GM21786 (cell line): ENCODE measurements around the gene IER3.
A peak's percentile ranks its signal among the peaks of the same experiment; 100 is the strongest.

Experiments
- ATAC-seq: cut with Tn5 transposase; IDR thresholded peaks from one replicate; pipeline ENCODE4 v1.9.1; 2021; ENCODE audit not compliant: unreplicated experiment

The IER3 gene

DNA sequence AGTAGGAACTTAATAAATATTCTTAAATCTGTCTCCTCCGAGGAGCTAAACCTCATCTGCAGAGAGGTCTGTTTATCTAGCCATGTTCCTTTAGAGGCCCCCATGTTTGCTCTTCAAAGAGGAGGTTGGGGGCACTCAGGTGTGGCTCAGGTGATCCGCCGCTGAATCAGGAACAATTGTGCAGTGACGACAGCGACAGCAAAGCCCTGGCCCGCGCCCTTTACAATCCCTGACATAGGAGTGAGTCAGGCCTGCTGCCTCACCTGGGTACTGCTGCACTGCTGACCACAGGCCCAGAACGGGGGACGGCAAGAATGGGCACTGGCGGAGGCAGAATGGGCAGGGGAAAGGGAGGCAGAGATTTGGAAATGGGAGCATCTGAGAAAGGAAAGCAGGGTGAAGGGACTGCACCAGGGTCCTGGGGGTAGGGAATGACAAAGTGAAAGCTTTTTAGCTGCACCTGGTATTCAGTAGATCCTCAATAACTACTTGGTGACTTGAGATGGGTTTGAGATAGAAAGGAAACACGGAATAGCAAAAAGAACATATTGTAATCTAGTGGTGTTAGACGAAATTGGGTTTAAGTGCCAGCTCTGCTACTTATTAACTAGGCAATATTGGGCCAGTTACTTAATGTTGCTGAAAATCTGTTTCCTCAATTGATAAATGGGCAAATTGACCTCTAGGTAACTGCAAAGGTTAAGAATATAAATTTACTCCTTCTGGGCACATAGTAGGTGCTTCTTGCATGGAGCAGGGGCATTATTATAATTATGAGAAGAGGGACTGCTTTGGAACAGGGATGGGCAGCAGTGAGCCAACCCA is 5.4 kb upstream of the IER3 start:
- no peak for ATAC-seq

- no peak for ATAC-seq
Measured at GRCh38 chr6:30748851-30749540, 4.6 kb upstream of the IER3 start.

DNA sequence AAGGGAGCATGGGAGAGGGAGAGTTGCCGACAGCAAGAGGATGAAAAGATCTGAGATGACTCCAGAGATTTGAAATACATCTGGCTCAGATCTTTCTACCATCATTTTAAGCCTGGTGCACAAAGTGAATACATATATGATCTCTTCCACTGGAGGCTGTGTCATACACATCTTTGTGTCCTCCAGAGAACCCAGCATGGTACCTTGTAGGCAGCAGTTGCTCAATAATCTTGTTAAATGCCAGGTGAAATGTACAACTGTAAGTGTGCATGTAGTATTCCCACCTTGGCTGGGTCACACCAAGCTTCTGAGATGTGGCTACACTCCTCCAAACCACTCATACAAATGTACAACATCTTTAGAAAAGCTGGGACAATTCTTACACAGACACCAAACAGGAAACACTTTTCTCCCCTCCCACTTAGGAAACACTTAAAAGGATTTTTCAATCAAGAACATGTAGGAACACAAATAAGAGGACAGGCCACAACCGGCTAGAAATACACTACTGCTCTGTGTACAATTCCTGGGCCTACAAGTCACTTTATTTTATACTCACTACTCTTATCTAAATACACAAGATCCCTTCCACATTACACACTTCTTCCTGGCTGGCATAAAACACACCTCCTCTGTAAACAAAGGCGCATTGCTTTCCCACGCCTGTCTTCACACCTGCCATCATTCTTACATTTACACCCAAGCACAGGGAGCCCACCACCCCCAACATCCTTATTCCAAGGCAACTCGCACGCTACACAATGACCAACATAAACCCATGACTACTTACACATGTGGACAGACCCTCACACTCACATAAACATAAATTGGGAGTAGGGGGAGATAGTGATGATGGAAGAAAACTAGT is 3.8 kb upstream of the IER3 start:
- ATAC-seq: no peak

GRCh38 chr6:30747300-30747687 is 2.9 kb upstream of the IER3 start:
- no peak for ATAC-seq

GRCh38 chr6:30743099-30744053 is 971 bp downstream of the IER3 start:
- ATAC-seq: no peak

DNA sequence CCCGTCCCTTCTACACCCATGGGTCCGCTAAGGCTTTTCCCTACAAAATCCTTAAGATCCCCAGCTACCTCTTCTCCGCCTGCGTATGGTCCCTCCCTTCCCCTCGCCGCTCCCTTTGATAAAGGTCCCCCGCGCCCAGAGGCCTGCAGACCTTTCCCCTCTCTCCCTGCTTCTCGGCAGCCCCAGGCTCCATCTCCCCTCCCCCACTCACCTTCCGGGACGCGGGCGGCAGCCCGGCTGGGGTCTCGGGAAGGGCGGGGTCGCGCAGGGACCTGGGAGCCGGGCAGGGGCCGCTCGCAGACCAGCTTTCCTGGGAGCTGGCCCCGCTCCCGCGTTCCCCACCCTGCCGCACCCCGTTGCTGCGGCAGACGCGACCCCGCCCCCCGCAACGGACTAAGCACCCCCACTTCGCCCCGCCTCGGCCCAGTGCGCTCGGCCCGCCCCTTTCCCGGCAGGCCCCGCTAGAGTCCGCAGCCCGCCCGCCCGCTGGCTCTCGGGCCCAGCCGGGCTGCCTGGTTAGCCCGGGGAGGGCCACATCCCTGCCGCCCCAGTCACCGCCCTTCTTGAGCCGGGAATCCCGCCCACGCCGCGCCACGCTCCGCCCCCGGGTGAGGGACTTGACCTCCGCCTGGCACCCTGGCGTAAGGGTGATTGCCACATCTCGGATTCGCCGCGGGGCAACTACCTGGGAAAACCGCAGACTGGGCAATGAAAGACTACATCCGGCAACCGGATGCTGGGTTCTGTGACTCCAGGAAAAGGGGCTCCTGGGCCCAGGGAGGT is 1.8 kb downstream of the IER3 start, which contains the start of gene FLOT1:
Gene FLOT1 (minus strand): TSS at position 372 of the 783 bp plus-strand sequence. CDS start 498 bp downstream, outside the sequence.
- peak; percentile 69 for ATAC-seq

DNA sequence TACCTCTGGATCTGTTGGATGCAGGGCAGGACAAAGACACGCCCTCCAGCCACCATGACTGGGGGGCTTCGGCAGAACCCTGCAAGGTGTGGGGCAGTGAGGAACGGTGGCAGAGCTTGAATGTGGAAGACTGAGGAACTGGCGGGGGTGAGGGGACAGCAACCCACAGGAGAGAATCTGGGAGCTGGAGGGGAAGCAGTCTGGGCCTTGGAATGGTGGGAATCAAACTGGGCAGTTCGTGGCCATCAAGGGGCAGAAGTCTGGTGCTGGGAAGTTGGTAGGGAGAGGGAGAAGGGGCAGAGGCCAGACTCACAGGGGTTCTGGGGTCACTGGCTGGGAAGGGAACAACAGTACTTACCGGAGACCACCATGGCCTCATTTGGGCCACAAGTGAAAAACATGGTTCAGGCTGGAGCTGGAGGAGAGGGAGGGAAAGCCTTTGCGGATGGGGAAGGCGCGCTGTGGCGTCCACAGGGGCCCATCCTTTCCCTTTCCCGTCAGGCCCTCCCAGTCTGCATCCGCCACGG is 2.5 kb downstream of the IER3 start:
- no peak for ATAC-seq

- no peak for ATAC-seq
Measured at GRCh38 chr6:30741063-30741779, 3.1 kb downstream of the IER3 start.

GRCh38 chr6:30740540-30740870 is 3.8 kb downstream of the IER3 start:
- no peak for ATAC-seq

DNA sequence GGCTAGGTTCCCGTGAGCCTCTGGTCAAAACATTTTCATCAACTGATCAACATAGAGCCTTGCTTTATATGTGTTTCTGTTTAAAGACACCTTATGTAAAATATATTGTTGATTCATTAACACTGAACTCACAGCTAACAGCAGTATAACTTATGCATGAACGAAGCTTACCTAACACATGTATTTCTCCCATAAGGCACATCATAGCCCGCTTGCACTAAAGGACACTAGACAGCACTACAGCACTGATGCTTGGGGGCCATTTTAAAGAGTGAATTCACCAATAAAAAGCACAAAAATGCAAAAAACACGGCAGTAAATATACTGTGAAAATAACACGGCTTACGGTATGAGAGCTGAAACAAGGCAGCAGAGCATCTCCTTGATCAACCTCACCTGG is 5.8 kb downstream of the IER3 start:
- no peak for ATAC-seq

GRCh38 chr6:30735668-30736314 is 8.6 kb downstream of the IER3 start:
- ATAC-seq: peak; percentile 37

DNA sequence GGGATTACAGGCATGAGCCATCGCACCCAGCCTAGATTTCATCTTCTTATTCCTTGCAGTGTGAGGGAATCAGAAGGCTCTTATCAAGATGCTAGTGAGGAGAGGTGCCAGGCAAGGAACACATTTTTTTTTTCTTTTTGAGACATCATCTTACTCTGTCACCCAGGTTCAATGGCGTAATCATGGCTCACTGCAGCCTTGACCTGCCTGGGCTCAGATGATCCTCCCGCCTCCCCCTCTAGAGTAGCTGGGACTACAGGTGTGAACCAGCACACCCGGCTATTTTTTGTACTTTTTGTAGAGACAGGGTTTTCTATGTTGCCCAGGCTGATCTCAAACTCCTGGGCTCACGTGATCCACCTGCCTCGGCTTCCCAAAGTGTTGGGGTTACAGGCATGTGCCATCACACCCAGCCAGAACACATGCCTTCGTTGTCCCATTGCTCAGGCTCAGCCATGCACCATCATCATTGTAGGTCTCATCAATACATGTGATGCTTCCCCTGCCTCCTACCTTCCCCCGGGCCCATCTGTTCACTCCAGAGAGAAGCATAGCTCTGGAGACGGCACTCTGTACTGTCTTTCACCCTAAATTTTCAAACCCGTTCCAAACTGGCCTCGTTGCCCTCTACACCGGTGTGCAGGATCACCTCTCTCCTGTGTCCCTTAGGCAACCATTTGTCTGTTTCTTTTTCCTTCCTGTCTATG is 12.0 kb downstream of the IER3 start:
- ATAC-seq: no peak

- peak; percentile 66 for ATAC-seq
Measured at GRCh38 chr6:30730601-30731435, 13.5 kb downstream of the IER3 start.

GRCh38 chr6:30727920-30728553 is 16.3 kb downstream of the IER3 start:
- no peak for ATAC-seq

GRCh38 chr6:30726506-30727413 is 17.6 kb downstream of the IER3 start:
- ATAC-seq: no peak
